GM13976 (cell line): Measurements from ENCODE around the gene DLL1.

Source experiments
- DNase-seq: peaks from one replicate; pipeline ENCODE4 v3.0.0; 2012; ENCODE audit warnings: low spot score
- in situ Hi-C: fragments of 300-500 bp; cut with MboI; formaldehyde crosslinking; loops from one replicate; pipeline ENCODE4 v1.12.0; 2022; ENCODE audit warnings: low sequenced_read_pairs, mixed read lengths, inconsistent platforms; ENCODE audit not compliant: unreplicated experiment
- TF ChIP-seq, protein P1 (sequence below): IDR thresholded peaks from 2 replicates; pipeline ENCODE4 v1.5.1; 2012; ENCODE audit warnings: borderline replicate concordance, mild to moderate bottlenecking; ENCODE audit not compliant: insufficient read depth; ENCODE audit errors: extremely low read depth, missing control alignments, control extremely low read depth

Gene DLL1

DNA sequence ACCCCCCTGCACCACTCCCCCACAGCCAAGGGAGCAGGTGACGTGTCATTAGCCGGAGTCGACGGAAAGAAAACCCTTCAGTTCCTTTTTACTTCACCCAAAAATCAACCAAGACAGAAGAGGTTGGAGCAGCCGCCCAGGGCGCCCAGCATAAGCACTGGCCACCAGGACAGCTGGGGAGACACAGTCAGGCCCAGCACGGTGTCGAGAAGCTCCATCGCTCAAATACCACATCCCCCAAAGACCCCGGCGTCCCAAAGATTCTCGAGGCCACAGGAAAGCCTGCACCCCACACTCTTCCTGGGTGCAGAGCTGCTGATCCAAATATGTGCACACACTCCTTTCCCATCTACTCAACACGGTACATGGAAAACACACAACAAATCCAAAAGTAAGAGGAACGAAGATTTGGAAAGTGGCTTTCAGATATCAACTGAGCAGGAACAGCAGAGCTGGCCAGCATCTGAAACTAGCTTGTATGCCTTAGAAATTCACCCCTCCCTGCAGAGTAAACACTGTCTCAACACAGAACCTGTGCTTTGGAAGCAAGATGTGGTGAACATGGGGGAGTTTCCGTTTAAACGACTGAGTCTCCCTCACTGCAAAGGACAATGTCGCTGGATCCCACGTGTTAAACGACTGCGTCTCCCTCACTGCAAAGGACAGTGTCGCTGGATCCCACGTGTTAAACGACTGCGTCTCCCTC, 54.6 kb downstream of the DLL1 start:
- in situ Hi-C loops, result no loop called here
- no peak for DNase-seq

DNA sequence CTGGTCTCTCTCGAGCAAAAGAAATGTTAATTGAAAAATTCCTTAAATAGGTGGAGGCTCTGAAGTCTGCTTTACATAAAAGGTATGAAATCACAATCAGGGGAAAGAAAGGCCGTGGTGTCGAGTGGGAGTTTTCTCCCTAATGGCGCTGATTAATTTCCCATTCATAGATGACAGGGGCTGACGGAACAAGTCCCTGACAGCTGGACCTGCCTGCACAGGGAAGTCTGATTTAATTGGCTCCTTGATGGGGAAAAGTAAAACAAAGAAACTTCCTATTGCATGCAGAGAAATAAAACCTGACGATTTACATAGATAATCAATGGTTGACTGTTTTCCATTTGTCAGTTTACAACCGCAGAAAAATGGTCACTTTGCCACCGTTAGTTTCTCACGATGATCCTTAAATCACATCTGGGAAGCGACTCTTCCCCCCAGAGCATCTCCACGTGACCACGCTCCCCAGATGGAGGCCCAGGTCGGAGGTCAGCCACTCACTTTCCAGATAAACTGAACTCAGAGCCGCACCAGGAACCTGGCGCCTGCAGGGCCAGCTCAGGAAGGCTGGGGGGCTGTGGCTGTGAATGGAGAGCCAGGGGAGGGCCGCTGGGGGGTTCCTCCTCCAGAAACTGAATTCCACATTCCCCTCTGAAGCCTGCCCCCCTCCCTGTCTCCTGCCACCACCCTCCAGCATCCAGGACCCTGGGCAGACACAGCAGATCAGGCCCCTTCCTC, 55.3 kb downstream of the DLL1 start:
- in situ Hi-C loops, result no loop called here
- no peak for DNase-seq

More for the DNA sequence above, 54.6 kb downstream of the DLL1 start:
- TF ChIP-seq, protein P1, sequence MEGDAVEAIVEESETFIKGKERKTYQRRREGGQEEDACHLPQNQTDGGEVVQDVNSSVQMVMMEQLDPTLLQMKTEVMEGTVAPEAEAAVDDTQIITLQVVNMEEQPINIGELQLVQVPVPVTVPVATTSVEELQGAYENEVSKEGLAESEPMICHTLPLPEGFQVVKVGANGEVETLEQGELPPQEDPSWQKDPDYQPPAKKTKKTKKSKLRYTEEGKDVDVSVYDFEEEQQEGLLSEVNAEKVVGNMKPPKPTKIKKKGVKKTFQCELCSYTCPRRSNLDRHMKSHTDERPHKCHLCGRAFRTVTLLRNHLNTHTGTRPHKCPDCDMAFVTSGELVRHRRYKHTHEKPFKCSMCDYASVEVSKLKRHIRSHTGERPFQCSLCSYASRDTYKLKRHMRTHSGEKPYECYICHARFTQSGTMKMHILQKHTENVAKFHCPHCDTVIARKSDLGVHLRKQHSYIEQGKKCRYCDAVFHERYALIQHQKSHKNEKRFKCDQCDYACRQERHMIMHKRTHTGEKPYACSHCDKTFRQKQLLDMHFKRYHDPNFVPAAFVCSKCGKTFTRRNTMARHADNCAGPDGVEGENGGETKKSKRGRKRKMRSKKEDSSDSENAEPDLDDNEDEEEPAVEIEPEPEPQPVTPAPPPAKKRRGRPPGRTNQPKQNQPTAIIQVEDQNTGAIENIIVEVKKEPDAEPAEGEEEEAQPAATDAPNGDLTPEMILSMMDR, result no peak

DNA sequence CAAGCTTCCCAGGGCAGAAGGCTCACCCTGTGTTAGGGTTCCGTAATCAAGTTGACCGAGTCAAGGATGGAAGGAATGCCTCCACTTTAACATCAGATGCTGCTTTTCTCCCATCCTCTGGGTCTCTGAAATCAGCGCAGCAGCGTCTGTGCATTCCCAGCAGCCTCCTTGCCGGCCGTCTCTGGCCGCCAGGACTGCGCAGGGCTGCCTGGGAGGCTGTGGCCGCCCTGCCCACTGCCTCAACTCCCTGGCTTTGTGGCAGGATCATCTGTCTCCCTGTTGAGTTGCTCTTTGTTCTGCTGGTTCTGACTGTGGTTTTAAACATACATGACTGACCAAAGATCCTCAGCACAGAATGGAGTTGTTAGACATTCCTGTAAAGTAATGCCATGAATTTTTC, 56.5 kb downstream of the DLL1 start:
- no peak for DNase-seq
- TF ChIP-seq, protein P1, result no peak
- in situ Hi-C loops, result no loop called here

More for the DNA sequence above, 55.3 kb downstream of the DLL1 start:
- TF ChIP-seq, protein P1, result no peak

DNA sequence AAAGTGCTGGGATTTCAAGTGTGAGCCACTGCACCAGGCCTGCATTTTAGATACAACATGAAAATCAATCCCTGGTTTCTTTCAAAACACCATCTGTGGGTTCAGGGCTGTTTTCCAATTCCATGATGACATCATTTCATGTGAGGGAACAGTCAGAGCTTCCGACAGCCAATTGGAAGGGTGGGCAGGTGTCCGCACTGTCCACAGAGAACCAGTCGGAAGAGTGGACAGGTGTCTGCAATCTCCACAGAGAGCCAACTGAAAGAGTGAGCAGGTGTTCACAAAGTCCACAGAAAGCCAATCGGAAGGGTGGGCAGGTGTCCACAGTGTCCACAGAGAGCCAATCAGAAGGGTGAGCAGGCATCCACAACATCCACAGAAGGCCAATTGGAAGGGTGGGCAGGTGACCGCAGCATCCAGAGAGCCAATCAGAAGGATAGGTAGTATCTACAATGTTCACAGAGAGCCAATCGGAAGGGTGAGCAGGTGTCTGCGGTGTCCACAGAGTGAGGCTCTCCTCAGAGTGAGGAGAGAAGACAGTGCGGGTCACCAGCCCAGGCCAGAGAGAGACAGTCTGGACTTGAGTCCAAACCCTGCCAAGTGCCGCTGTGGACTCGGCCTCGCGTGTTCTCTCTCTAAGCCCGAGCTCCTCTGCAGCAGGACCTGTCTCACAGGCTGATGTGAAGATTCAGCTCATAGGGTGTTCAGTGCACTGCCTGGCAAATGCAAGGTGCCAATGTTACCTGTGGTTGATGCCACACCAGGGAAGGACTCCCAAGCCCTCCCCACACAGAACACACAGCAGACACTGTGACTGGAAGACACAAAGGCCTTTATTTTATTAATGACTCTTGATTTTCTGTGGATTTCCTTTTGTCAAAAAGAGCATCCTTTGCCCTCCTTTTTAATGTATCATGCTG, 57.3 kb downstream of the DLL1 start:
- in situ Hi-C loops, result no loop called here
- DNase-seq, result no peak
- TF ChIP-seq, protein P1, result no peak
